ENCODE measurements around the gene ANAPC5. TPM values are rescaled to one million over a fixed set of nuclear protein-coding genes. Genes with fewer than 3 reads are reported as not detected.
A peak's percentile ranks its signal among the peaks of the same experiment; 100 is the strongest.
"Not testable (repeated sequence)": the region's sequence is repeated elsewhere in the genome, so short reads cannot be mapped to it uniquely, and the experiment has no call there.

The ANAPC5 gene
- polyA plus RNA-seq (ENCODE audit: insufficient read length), result 117 TPM

GRCh38 chr12:121351820-121352681, at the start of gene ANAPC5:
Gene ANAPC5 (minus strand): TSS chr12:121352411. CDS start chr12:121352340, 71 bp downstream.
- DNase-seq (ENCODE audit: low read depth), result peak; percentile 98

GRCh38 chr12:121400332-121401139, 48.3 kb upstream of the ANAPC5 start:
- no peak for DNase-seq (ENCODE audit: low read depth)

- peak; percentile 95 for DNase-seq (ENCODE audit: low read depth)
These were observed 47.5 kb upstream of the ANAPC5 start, which contains the start of gene RNF34 for GRCh38 chr12:121399391-121400331. Gene RNF34 (plus strand): TSS chr12:121400118. CDS start chr12:121400213, 95 bp downstream.

- DNase-seq (ENCODE audit: low read depth), result no peak
These were observed 46.1 kb upstream of the ANAPC5 start for GRCh38 chr12:121398355-121398754.

GRCh38 chr12:121397521-121397920, 45.3 kb upstream of the ANAPC5 start:
- DNase-seq (ENCODE audit: low read depth), result no peak

GRCh38 chr12:121392325-121392716, 40.1 kb upstream of the ANAPC5 start:
- no peak for DNase-seq (ENCODE audit: low read depth)

GRCh38 chr12:121391619-121392324, 39.6 kb upstream of the ANAPC5 start:
- DNase-seq (ENCODE audit: low read depth), result no peak

GRCh38 chr12:121390856-121391255, 38.6 kb upstream of the ANAPC5 start:
- DNase-seq (ENCODE audit: low read depth), result no peak

GRCh38 chr12:121388421-121388981, 36.3 kb upstream of the ANAPC5 start:
- no peak for DNase-seq (ENCODE audit: low read depth)

- not testable (repeated sequence) for DNase-seq (ENCODE audit: low read depth)
These were observed 32.7 kb upstream of the ANAPC5 start for GRCh38 chr12:121384891-121385290.

- DNase-seq (ENCODE audit: low read depth), result no peak
These were observed 31.4 kb upstream of the ANAPC5 start for GRCh38 chr12:121383601-121384021.

GRCh38 chr12:121379945-121380344, 27.7 kb upstream of the ANAPC5 start:
- DNase-seq (ENCODE audit: low read depth), result no peak

- DNase-seq (ENCODE audit: low read depth), result no peak
These were observed 26.5 kb upstream of the ANAPC5 start for GRCh38 chr12:121378736-121379135.

GRCh38 chr12:121376754-121377697, 24.8 kb upstream of the ANAPC5 start:
- DNase-seq (ENCODE audit: low read depth), result no peak

- DNase-seq (ENCODE audit: low read depth), result not testable (repeated sequence)
These were observed 22.9 kb upstream of the ANAPC5 start for GRCh38 chr12:121374945-121375584.

- not testable (repeated sequence) for DNase-seq (ENCODE audit: low read depth)
These were observed 22.1 kb upstream of the ANAPC5 start for GRCh38 chr12:121374336-121374735.

GRCh38 chr12:121373755-121374154, 21.5 kb upstream of the ANAPC5 start:
- no peak for DNase-seq (ENCODE audit: low read depth)

GRCh38 chr12:121371404-121371803, 19.2 kb upstream of the ANAPC5 start:
- DNase-seq (ENCODE audit: low read depth), result no peak

GRCh38 chr12:121366063-121366459, 13.8 kb upstream of the ANAPC5 start:
- no peak for DNase-seq (ENCODE audit: low read depth)

All from forelimb muscle (tissue), 1 donor.